GM12878 (cell line): ENCODE measurements around the gene IFRD1. TPM values are rescaled to one million over a fixed set of nuclear protein-coding genes. Genes with fewer than 3 reads are reported as not detected.

Experiments
- ATAC-seq: fragments of 200-7000 bp; cut with Tn5 transposase; 3 replicates; pipeline ENCODE4 v1.9.1; 2020; ENCODE audit warnings: mild to moderate bottlenecking, moderate library complexity
- BruUV-seq: library from RNA; stranded (reverse); fragments of 400-500 nt; replicated peaks from 2 replicates; lab custom pipeline; 2021; lab: Mats Ljungman, UMichigan
- CTCF ChIA-PET: fragments of 300-600 bp; sonication (Branson Sonifier 250); formaldehyde crosslinking; extraction: SDS; loops from one replicate; lab custom pipeline; 2021; ENCODE audit warnings: inconsistent platforms; lab: Yijun Ruan, JAX
- POLR2A ChIA-PET: fragments of 350-600 bp; formaldehyde crosslinking; extraction: SDS; loops from one replicate; lab custom pipeline; 2021; ENCODE audit warnings: inconsistent platforms; lab: Charles Lee
- RAD21 ChIA-PET: fragments of 300-600 bp; sonication (Branson Sonifier 250); formaldehyde crosslinking; loops from one replicate; lab custom pipeline; 2023; ENCODE audit warnings: antibody characterized with exemption; ENCODE audit not compliant: unreplicated experiment; lab: Charles Lee
- SMC1A ChIA-PET: fragments of 300-600 bp; sonication (Branson Sonifier 250); formaldehyde crosslinking; loops from one replicate; lab custom pipeline; 2023; ENCODE audit not compliant: unreplicated experiment, uncharacterized antibody; lab: Charles Lee
- DNase-seq: peaks from one replicate; pipeline ENCODE4 v3.0.0-alpha.2; 2011; ENCODE audit warnings: low read depth, low spot score
- FAIRE-seq: peaks from 3 replicates; lab custom pipeline; 2011; peaks lifted over from hg19 to GRCh38; lab: Jason Lieb, UNC
- H2AFZ ChIP-seq: 2 replicates; pipeline ENCODE4 v1.6.0; 2011; ENCODE audit warnings: low read depth, low read length, control low read depth; ENCODE audit not compliant: control insufficient read depth
- H3K27ac ChIP-seq: 2 replicates; pipeline ENCODE4 v1.5.1; 2011; ENCODE audit warnings: control low read depth; ENCODE audit not compliant: control insufficient read depth, insufficient read depth
- H3K27me3 ChIP-seq, 2 experiments: replicated peaks in 1 of 2; 2 replicates each; pipeline versions ENCODE4 v1.6.0 to v1.6.1; 2011; ENCODE audit warnings: low read length in 1 of 2; ENCODE audit not compliant: control insufficient read depth in 2 of 2, insufficient read depth in 2 of 2
- H3K36me3 ChIP-seq, 2 experiments: 2 replicates each; pipeline ENCODE4 v1.5.1; 2011; ENCODE audit warnings: low read length in 1 of 2; ENCODE audit not compliant: control insufficient read depth in 2 of 2, insufficient read depth in 2 of 2
- H3K4me1 ChIP-seq: 2 replicates; pipeline ENCODE4 v1.6.1; 2011; ENCODE audit warnings: mild to moderate bottlenecking, low read length, moderate library complexity, mixed read lengths; ENCODE audit not compliant: control insufficient read depth, insufficient read depth
- H3K4me2 ChIP-seq: 2 replicates; pipeline ENCODE4 v1.6.0; 2011; ENCODE audit warnings: control low read depth; ENCODE audit not compliant: control insufficient read depth, insufficient read depth
- H3K4me3 ChIP-seq: fragments of 200-600 bp; sonication (generic); 2 replicates; pipeline ENCODE4 v1.5.1; 2016
- H3K79me2 ChIP-seq: 2 replicates; pipeline ENCODE4 v1.6.0; 2011; ENCODE audit warnings: low read length; ENCODE audit not compliant: control insufficient read depth, insufficient read depth
- H3K9ac ChIP-seq: 2 replicates; pipeline ENCODE4 v1.8.0; 2011; ENCODE audit warnings: low read length, control low read depth, mixed read lengths; ENCODE audit not compliant: control insufficient read depth, insufficient read depth
- H3K9me3 ChIP-seq: replicated peaks from 3 replicates; pipeline ENCODE4 v1.5.1; 2011; ENCODE audit warnings: mild to moderate bottlenecking, low read length; ENCODE audit not compliant: control insufficient read depth, insufficient read depth
- H4K20me1 ChIP-seq: 2 replicates; pipeline ENCODE4 v1.6.0; 2011; ENCODE audit not compliant: control insufficient read depth, insufficient read depth
- BACH1 ChIP-seq: fragments of 450-650 bp; IDR thresholded peaks from 2 replicates; pipeline ENCODE4 v1.6.1; 2017; ENCODE audit warnings: mild to moderate bottlenecking, borderline replicate concordance
- BCL11A ChIP-seq: IDR thresholded peaks from 2 replicates; pipeline ENCODE4 v1.6.1; 2011; ENCODE audit warnings: low read depth, low read length
- E2F8 ChIP-seq: fragments of 450-650 bp; IDR thresholded peaks from 2 replicates; pipeline ENCODE4 v1.6.1; 2018; ENCODE audit warnings: mild to moderate bottlenecking, low read depth, moderate library complexity; ENCODE audit not compliant: partially characterized antibody
- FOS ChIP-seq: IDR thresholded peaks from 3 replicates; pipeline ENCODE4 v1.6.1; 2011; ENCODE audit warnings: borderline replicate concordance; ENCODE audit not compliant: insufficient read length; ENCODE audit errors: extremely low read depth
- MAX ChIP-seq: IDR thresholded peaks from 2 replicates; pipeline ENCODE4 v1.6.1; 2012; ENCODE audit warnings: low read depth, low read length, improper control_type of control experiment
- NKRF ChIP-seq: fragments of 450-650 bp; conservative IDR thresholded peaks from 2 replicates; pipeline ENCODE4 v1.6.1; 2017; ENCODE audit warnings: mild to moderate bottlenecking, moderate library complexity
- NR2C2 ChIP-seq: IDR thresholded peaks from 2 replicates; pipeline ENCODE4 v1.6.1; 2011; ENCODE audit warnings: borderline replicate concordance, low read depth; ENCODE audit not compliant: control insufficient read depth, insufficient read length
- RELB ChIP-seq: fragments of 450-650 bp; IDR thresholded peaks from 2 replicates; pipeline ENCODE4 v1.6.1; 2017; ENCODE audit warnings: low read depth, mild to moderate bottlenecking, moderate library complexity
- SIX5 ChIP-seq: IDR thresholded peaks from 2 replicates; pipeline ENCODE4 v1.6.1; 2011; ENCODE audit warnings: mild to moderate bottlenecking, low read depth, low read length, moderate library complexity; ENCODE audit not compliant: severe bottlenecking
- SPI1 ChIP-seq: IDR thresholded peaks from 2 replicates; pipeline ENCODE4 v1.6.1; 2011; ENCODE audit warnings: low read depth, mild to moderate bottlenecking, low read length, moderate library complexity, borderline replicate concordance; ENCODE audit not compliant: insufficient read depth
- STAT1 ChIP-seq: fragments of 450-650 bp; conservative IDR thresholded peaks from 2 replicates; pipeline ENCODE4 v1.6.1; 2014; ENCODE audit warnings: antibody characterized with exemption, mild to moderate bottlenecking
- STAT3 ChIP-seq: IDR thresholded peaks from 2 replicates; pipeline ENCODE4 v1.6.1; 2011; ENCODE audit warnings: low read depth, low read length, improper control_type of control experiment
- TARDBP ChIP-seq: IDR thresholded peaks from 2 replicates; pipeline ENCODE4 v1.6.1; 2016; ENCODE audit warnings: borderline replicate concordance
- YBX1 ChIP-seq: fragments of 450-650 bp; IDR thresholded peaks from 2 replicates; pipeline ENCODE4 v1.6.1; 2016; ENCODE audit warnings: antibody characterized with exemption
- ZNF217 ChIP-seq: fragments of 450-650 bp; IDR thresholded peaks from 2 replicates; pipeline ENCODE4 v1.6.1; 2017; ENCODE audit warnings: antibody characterized with exemption, mild to moderate bottlenecking
- ZNF24 ChIP-seq: fragments of 450-650 bp; IDR thresholded peaks from 2 replicates; pipeline ENCODE4 v1.6.1; 2017; ENCODE audit warnings: antibody characterized with exemption, mild to moderate bottlenecking
- ZNF622 ChIP-seq: fragments of 450-650 bp; IDR thresholded peaks from 2 replicates; pipeline ENCODE4 v1.6.1; 2017; ENCODE audit warnings: mild to moderate bottlenecking, inconsistent platforms
- WGBS: methylation state at CpG from one replicate; pipeline ENCODE4 v1.1.6; 2016; ENCODE audit warnings: low lambda C conversion rate; ENCODE audit not compliant: insufficient replicate concordance, insufficient coverage; ENCODE audit errors: missing lambda C conversion rate; 5-methylcytosine and 5-hydroxymethylcytosine counted together
- in situ Hi-C: fragments of 300-500 bp; cut with MboI; formaldehyde crosslinking; loops from 9 replicates; pipeline ENCODE4 v1.14.3; 2018; ENCODE audit warnings: mixed read lengths
- intact Hi-C: fragments of 100-400 bp; cut with micrococcal nuclease; formaldehyde crosslinking; loops from one replicate; pipeline ENCODE4 v1.14.2; 2022; ENCODE audit not compliant: unreplicated experiment
- polyA plus RNA-seq, 11 experiments: library from polyadenylated mRNA; depleted of rRNA in 4 of 11; unstranded in 6 of 11; stranded (reverse) in 5 of 11; fragments of >200 nt; fragmentation: Nextera tagmentation in 4 of 11; fragmentation: Illumina TruSeq in 1 of 11; extraction: Ambion mirVana in 4 of 11; extraction: Trizol in 1 of 11; gene quantifications; 1 replicate in 1 of 11; 2 replicates in 10 of 11; pipeline versions ENCODE4 v1.2.1 to v1.2.3, GENCODE V29; 2011 to 2016; ENCODE audit warnings: inconsistent platforms in 2 of 11, missing spikeins in 2 of 11, low read depth in 1 of 11
- total RNA-seq, 4 experiments: library from RNA; depleted of rRNA in 3 of 4; stranded (reverse); fragments of >200 nt in 3 of 4; fragmentation: Illumina TruSeq in 1 of 4; extraction: Trizol in 1 of 4; gene quantifications; 2 replicates each; pipeline versions ENCODE4 v1.2.1 to v1.2.3, GENCODE V29; 2013 to 2021

IFRD1 gene
- total and polyA plus RNA-seq, 10 of the 15 experiments (the other 5 are each of a cell fraction or from before 2014, with no cell fraction given) = 9.6 to 31.1 (median 19.9) TPM

GRCh38 chr7:112495156-112495788 is 45.0 kb downstream of the IFRD1 start:
- Histone ChIP-seq H3K4me2 (no peak overlapping the region), H3K9me3 (no peaks in the 10 kb centered on the region), H3K4me1 (no peaks in the 10 kb centered on the region; the same call in 1 of the 2 replicates), H3K79me2 (no peaks in the 10 kb centered on the region), H2AFZ (no peak overlapping the region), H3K27me3 (no peaks in the 10 kb centered on the region), H3K36me3 (no peaks in the 10 kb centered on the region), H3K4me3 (no peak overlapping the region), H3K27ac (no peak overlapping the region), H4K20me1 (no peaks in the 10 kb centered on the region), H3K9ac (no peak overlapping the region)
- intact Hi-C loops (no loop called here), in situ Hi-C loops (no loop called here)
- no peak for FAIRE-seq
- ChIA-PET POLR2A (no interaction called here), RAD21 (interaction anchor here (1.3 to 1.7 kb wide), 4 partner anchors 13 to 754 kb away, joined by 4 to 11 read pairs (median 4); no protein-coding TSS in a partner anchor), CTCF (interaction anchor here (0.7 to 3.2 kb wide), 9 partner anchors 10 to 756 kb away, joined by 3 to 21 read pairs (median 10); partner anchors contain the start of gene LSMEM1), SMC1A (interaction anchor here (1.3 to 2.9 kb wide), 5 partner anchors 9 to 754 kb away, joined by 4 to 12 read pairs (median 5); no protein-coding TSS in a partner anchor)
- 49% methylated on average over 2 of the region's 2 CpGs for WGBS
- no peak for DNase-seq
- no TSS peak for BruUV-seq
- no peak for ATAC-seq
- no peak for TF ChIP-seq ZNF217
- no peak for TF ChIP-seq E2F8
- no peak for TF ChIP-seq BCL11A
- no peak for TF ChIP-seq SPI1
- no peak for TF ChIP-seq NKRF
- no peak for TF ChIP-seq MAX
- no peak for TF ChIP-seq FOS
- no peak for TF ChIP-seq NR2C2
- TF ChIP-seq STAT1 = no peak
- no peak for TF ChIP-seq TARDBP
- TF ChIP-seq ZNF24 = no peak
- TF ChIP-seq BACH1 = no peak
- no peak for TF ChIP-seq ZNF622
- TF ChIP-seq STAT3 = no peak
- TF ChIP-seq RELB = no peak
- TF ChIP-seq YBX1 = no peak
- no peak for TF ChIP-seq SIX5
